SK-N-SH treated with all-trans-retinoic acid at 6 μM for 48 hours (cell line): ENCODE measurements around the gene TRAP1.

Source experiments
- CSDC2 ChIP-seq: fragments of 250-450 bp; sonication (Bioruptor Pico); IDR thresholded peaks from 2 replicates; pipeline ENCODE4 v1.5.0; 2020; ENCODE audit warnings: mild to moderate bottlenecking, moderate library complexity
- GLIS3 ChIP-seq: fragments of 250-450 bp; sonication (Bioruptor Pico); IDR thresholded peaks from 2 replicates; pipeline ENCODE4 v1.5.0; 2020; ENCODE audit warnings: mild to moderate bottlenecking, moderate library complexity
- OSR1 ChIP-seq: fragments of 250-450 bp; sonication (Bioruptor Pico); IDR thresholded peaks from 2 replicates; pipeline ENCODE4 v1.8.0; 2022; ENCODE audit warnings: moderate library complexity, mild to moderate bottlenecking, inconsistent platforms
- PPARA ChIP-seq: fragments of 250-450 bp; sonication (Bioruptor Pico); IDR thresholded peaks from 2 replicates; pipeline ENCODE4 v1.5.0; 2020; ENCODE audit warnings: mild to moderate bottlenecking, borderline replicate concordance
- ZC3H10 ChIP-seq: fragments of 250-450 bp; sonication (Bioruptor Pico); IDR thresholded peaks from 2 replicates; pipeline ENCODE4 v1.5.1; 2021; ENCODE audit warnings: mild to moderate bottlenecking, moderate library complexity
- ZFP30 ChIP-seq: fragments of 450-650 bp; formaldehyde crosslinking; IDR thresholded peaks from 2 replicates; pipeline ENCODE4 v1.5.0; 2022; ENCODE audit warnings: mild to moderate bottlenecking, moderate library complexity
- ZNF70 ChIP-seq: fragments of 450-650 bp; formaldehyde crosslinking; IDR thresholded peaks from 2 replicates; pipeline ENCODE4 v1.5.0; 2020; ENCODE audit warnings: mild to moderate bottlenecking, moderate library complexity
- TF ChIP-seq, protein P1 (sequence below): fragments of 250-450 bp; sonication (Bioruptor Pico); IDR thresholded peaks from 2 replicates; pipeline ENCODE4 v1.8.0; 2020; ENCODE audit warnings: mild to moderate bottlenecking, moderate library complexity, borderline replicate concordance

DNA sequence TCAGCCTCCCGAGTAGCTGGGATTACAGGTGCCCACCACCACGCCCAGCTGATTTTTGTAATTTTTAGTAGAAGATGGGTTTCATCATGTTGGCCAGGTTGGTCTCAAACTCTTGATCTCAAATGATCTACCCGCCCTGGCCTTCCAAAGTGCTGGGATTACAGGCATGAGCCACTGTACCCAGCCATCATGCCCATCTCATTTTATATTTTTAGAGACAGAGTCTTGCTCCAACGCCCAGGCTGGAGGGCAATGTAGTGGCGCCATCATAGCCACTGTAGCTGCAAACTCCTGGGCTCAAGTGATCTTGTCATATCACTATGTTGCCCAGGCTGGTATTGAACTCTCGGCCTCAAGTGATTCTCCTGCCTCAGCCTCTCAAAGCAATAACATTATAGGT is 43.2 kb upstream of the TRAP1 start:
- TF ChIP-seq ZFP30 (CRISPR knock-in tag): no peak
- TF ChIP-seq ZNF70 (CRISPR knock-in tag): no peak
- TF ChIP-seq PPARA (CRISPR knock-in tag): no peak
- no peak for TF ChIP-seq GLIS3 (CRISPR knock-in tag)
- no peak for TF ChIP-seq CSDC2 (CRISPR knock-in tag)
- TF ChIP-seq OSR1 (CRISPR knock-in tag): no peak
- TF ChIP-seq ZC3H10 (CRISPR knock-in tag): no peak
- TF ChIP-seq, protein P1, sequence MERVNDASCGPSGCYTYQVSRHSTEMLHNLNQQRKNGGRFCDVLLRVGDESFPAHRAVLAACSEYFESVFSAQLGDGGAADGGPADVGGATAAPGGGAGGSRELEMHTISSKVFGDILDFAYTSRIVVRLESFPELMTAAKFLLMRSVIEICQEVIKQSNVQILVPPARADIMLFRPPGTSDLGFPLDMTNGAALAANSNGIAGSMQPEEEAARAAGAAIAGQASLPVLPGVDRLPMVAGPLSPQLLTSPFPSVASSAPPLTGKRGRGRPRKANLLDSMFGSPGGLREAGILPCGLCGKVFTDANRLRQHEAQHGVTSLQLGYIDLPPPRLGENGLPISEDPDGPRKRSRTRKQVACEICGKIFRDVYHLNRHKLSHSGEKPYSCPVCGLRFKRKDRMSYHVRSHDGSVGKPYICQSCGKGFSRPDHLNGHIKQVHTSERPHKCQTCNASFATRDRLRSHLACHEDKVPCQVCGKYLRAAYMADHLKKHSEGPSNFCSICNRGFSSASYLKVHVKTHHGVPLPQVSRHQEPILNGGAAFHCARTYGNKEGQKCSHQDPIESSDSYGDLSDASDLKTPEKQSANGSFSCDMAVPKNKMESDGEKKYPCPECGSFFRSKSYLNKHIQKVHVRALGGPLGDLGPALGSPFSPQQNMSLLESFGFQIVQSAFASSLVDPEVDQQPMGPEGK: no peak
